GM12872 (cell line): ENCODE measurements around the gene FAM168B.

ENCODE experiments used
- TF ChIP-seq, protein P1 (sequence below): IDR thresholded peaks from 3 replicates; pipeline ENCODE4 v1.5.1; 2011; ENCODE audit warnings: low read depth, mild to moderate bottlenecking, low read length, moderate library complexity; ENCODE audit not compliant: insufficient read depth

Gene FAM168B

DNA sequence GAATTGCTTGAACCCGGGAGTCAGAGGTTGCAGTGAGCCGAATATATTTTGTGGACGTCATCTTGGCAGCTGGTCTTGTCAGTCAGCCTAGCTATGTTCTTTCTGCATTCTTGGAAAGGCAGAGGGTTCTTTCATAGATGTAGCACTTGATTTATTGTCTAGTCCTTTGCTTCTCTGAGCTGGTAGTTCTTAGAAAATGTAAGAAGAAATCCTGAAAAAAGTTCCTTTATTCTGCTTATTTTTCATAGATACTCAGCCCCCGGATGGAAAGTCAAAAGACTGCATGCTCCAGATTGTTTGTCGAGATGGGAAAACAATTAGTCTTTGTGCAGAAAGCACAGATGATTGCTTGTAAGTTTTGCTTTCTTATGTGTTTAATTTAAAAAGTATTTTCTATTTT is 33.2 kb upstream of the FAM168B start:
- TF ChIP-seq, protein P1, sequence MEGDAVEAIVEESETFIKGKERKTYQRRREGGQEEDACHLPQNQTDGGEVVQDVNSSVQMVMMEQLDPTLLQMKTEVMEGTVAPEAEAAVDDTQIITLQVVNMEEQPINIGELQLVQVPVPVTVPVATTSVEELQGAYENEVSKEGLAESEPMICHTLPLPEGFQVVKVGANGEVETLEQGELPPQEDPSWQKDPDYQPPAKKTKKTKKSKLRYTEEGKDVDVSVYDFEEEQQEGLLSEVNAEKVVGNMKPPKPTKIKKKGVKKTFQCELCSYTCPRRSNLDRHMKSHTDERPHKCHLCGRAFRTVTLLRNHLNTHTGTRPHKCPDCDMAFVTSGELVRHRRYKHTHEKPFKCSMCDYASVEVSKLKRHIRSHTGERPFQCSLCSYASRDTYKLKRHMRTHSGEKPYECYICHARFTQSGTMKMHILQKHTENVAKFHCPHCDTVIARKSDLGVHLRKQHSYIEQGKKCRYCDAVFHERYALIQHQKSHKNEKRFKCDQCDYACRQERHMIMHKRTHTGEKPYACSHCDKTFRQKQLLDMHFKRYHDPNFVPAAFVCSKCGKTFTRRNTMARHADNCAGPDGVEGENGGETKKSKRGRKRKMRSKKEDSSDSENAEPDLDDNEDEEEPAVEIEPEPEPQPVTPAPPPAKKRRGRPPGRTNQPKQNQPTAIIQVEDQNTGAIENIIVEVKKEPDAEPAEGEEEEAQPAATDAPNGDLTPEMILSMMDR = no peak

DNA sequence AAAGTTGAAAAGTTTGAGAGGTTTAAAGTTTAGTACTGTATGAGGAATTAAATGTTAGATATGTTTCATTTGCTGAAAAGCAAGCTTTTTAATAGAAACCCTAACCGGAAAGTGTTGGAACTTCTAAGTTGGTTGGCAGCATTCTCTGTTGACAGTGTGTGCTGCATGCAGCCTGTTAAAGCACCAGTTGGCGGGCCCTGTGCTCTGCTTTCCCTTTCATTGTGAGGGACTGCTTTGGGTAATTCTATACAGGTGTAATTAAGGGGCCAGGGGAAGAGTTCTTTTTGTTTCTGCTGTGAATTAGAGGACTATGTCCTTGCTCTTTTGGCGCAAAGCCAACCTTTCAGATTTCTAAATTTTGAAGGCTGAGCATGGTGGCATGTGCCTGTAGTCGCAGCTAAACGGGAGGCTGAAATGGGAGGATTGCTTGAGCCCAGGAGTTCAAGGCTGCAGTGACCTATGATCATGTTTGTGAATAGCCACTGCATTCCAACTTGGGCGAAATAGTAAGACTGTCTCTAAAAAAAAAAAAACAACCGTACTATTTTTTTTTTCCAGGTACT is 32.0 kb upstream of the FAM168B start:
- TF ChIP-seq, protein P1 = no peak

DNA sequence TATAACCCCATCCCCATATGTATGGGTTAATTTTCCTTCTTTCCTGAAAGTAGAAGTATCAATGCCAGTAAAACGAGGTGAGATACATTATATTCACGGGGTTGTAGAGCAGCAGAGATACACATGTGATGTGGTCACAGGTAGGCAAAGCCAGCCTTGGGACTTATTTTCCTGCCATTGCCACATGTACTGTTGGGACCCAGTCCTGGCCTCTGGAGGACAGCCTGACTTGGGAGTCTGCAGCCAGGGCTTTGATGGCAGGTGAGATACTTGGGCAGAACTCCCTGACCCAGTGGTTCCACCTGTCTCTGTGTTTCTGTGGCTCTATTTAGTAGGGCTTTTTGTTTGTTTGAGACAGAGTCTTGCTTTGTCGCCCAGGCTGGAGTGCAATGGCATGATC is 29.9 kb upstream of the FAM168B start:
- TF ChIP-seq, protein P1 = no peak

DNA sequence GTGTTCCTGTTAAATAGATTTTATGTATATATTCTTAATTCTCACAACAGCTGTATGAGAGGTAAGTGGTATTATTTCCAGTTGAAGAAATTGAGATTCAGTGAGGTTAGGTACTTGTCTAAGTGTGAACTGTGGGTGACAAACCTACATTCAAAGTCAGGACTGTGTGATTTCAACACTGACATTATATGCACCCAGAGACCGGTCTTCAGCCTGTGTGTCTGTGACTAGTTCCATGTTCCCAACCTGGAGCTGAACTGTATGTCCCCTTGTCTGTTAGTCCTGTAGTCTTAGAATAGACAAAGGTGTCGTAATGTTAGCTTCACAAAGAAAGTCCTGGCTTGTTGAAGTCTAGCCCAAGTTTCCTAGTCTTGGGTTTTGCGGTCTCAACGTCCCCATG is 29.2 kb upstream of the FAM168B start:
- TF ChIP-seq, protein P1 = no peak

DNA sequence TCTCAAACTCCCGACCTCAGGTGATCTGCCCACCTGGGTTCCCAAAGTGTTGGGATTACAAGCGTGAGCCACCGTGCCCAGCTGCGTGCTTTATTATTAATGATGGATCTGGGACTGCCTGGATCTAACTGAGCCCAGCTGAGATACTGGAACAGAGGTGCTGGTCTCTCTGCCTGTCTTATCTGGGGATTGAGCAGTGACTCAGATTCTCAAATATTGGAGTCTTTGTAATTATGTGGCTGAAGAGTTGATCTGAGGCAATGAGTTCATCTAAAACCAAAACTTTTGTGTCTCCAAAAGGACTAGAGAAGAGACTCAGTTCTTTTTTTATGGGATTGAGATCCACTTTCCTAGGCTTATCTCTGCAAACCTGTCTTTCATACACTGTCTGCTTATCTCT is 28.2 kb upstream of the FAM168B start:
- TF ChIP-seq, protein P1 = no peak

DNA sequence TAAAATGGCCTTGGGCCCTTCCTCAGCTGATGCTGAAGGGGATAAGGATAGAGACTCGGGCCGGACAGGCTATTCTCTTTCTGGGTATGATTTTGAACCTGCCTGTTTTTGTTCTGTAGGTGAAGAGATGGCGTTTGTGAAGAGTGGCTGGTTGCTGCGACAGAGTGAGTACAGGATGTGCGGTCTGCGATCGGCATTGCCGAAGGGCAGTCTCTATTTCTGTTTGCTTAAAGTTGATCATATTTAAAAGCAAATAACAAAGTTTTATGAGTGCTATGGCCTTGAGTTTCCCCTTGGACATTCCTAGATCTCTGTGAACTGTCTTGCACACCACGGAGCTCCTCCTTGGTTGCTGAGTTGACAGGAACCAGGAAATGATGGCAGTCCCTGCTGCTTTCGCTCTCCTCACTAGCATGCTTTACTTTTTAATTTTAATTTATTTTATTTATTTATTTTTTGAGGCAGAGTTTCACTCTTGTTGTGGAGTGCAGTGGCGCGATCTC is 27.6 kb upstream of the FAM168B start:
- TF ChIP-seq, protein P1 = no peak

DNA sequence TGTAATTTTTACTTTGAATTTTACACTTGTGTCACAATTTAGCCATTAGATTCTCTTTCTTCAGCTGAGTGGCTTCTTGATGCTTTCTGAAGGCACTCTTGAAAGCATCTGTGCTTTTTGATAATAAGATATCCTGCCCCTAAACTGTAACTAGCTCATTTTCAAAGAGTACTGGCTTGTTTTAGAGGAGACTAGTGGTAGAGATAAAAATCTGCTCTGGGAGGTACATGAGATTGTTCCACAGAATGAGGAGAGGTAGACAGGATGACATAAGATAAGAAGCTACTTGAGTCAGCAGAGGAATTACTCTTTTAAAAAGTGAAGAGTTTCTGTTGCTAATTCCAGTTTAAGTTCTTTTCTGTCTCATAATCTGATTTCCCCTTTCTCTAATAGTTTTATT is 22.5 kb upstream of the FAM168B start:
- TF ChIP-seq, protein P1 = no peak
